ENCODE results near the gene USP11.
"Not testable (repeated sequence)": the region's sequence is repeated elsewhere in the genome, so short reads cannot be mapped to it uniquely, and the experiment has no call there.

Gene USP11

GRCh38 chrX:47247206-47247998, 14.6 kb downstream of the USP11 start:
- DNase-seq (ENCODE audit: low spot score) = no peak

GRCh38 chrX:47247999-47248320, 15.2 kb downstream of the USP11 start:
- no peak for DNase-seq (ENCODE audit: low spot score)

GRCh38 chrX:47248576-47248975, 15.8 kb downstream of the USP11 start:
- no peak for DNase-seq (ENCODE audit: low spot score)

DNA sequence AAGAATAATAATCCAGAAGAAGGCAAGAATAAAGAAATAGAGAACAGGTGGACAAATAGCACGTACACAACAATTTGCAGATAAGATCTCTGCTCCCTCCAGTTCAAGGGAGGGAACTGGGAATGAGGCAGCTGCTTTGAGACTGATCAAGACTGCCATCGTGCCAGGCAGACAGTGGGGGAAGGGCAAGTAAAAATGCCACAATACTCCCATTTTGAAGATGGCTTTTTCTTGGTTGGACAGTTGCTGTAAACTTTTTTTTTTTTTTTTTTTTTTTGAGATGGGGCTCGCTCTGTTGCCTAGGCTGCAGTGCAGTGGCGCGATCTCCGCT, 17.2 kb downstream of the USP11 start:
- DNase-seq (ENCODE audit: low spot score) = no peak

DNA sequence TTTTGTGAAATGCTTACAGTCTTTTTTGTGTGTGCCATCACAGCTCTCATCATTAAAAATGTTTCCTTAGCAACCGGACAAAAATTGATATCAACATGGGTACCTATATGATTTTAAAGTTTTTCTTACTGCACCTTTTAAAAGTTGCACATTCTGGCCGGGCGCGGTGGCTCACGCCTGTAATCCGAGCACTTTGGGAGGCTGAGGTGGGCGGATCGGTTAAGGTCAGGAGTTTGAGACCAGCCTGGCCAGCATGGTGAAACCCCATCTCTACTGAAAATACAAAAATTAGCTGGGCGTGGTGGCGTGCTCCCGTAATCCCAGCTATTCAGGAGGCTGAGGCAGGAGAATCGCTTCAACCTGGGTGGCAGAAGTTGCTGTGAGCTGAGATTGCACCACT, 24.8 kb downstream of the USP11 start:
- DNase-seq (ENCODE audit: low spot score) = not testable (repeated sequence)

DNA sequence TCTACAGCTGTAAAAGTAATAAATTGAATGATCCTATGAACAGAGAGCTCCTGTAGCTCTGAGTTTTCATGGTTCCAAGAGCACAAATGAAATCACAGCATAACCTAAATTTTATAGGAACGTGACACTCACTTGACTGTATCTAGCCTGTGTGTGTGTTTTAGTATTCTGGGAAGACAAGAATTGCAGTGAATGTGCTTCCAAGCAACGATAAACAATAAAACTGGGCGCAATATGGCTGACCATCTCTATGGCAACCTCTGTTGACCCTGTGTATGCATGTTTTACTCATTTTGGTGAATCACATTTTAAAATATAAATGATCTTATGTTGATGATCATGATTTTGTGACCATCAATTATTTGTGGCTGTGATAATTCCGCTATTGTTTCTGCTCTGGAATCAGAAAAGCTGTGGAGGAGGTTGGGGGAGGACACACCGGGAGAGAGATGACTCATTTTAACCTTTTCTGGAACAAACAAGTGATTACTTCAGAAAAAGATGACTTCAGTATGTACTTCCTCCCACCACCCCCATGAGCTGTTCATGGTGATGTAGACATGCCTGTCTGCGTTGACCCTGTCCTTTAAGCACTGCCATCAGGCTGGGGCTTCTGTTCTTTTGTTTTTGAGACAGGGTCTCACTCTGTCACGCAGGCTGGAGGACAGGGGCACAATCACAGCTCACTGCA, 31.8 kb downstream of the USP11 start:
- DNase-seq (ENCODE audit: low spot score) = no peak

DNA sequence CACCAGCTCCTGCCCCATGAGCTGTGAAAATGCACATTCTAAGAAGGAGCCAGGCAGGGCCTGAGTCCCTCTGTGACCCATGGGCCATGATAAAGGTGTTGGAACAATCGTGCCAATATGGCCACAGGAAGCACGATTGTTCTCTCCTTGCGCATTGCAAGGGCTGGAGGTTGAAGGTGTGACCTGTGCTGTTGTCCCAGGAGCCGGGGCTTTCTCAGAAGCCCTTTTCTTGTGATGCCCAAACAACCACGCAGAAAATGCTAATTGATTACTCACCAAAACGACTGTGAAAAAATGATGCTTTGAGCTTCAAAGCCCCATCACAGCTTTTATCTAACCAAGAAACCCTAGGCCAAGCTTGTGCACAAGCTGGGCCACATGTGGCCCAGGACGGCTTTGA, 33.8 kb downstream of the USP11 start:
- no peak for DNase-seq (ENCODE audit: low spot score)

- no peak for DNase-seq (ENCODE audit: low spot score)
Measured at GRCh38 chrX:47272013-47272408, 39.2 kb downstream of the USP11 start.

- no peak for DNase-seq (ENCODE audit: low spot score)
Measured at GRCh38 chrX:47273011-47273730, 40.4 kb downstream of the USP11 start.

- DNase-seq (ENCODE audit: low spot score) = no peak
Measured at GRCh38 chrX:47278691-47279090, 45.9 kb downstream of the USP11 start.

GRCh38 chrX:47283015-47283771, 50.4 kb downstream of the USP11 start:
- DNase-seq (ENCODE audit: low spot score) = no peak

DNA sequence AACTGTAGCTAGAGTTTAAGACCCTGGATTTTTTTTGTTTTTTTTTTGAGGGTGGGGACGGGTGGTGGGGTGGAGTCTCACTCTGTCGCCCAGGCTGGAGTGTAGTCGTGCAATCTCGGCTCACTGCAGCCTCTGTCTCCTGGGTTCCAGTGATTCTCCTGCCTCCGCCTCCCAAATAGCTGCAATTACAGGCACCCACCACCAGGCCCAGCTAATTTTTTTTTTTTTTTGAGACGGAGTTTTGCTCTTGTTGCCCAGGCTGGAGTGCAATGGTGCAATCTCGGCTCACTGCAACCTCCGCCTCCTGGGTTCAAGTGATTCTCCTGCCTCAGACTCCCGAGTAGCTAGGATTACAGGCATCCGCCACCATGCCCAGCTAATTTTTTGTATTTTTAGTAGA, 51.8 kb downstream of the USP11 start:
- DNase-seq (ENCODE audit: low spot score) = not testable (repeated sequence)

DNA sequence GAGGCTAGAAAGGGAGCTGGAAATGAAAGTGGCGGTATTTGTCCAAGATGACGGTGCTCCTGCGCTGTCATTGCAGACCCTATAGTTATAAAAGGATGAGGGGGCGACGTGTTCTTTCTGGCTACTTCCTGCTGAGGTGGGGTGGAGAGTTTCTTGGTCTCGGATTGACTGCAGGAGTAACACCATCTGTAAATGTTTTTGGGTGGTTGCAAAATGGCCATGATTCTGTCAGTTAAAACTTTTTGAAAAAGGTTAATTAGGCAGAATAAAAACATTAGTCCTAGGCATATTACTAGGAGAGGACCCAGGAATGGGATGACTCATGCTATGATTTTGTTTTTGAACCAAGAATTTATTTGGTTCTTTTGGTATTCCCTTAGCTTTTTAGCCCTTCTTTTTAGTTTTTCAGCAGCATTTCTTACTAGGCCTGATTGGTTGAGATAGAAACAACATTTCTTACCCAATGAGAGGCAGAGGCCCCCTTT, 53.1 kb downstream of the USP11 start:
- no peak for DNase-seq (ENCODE audit: low spot score)

DNA sequence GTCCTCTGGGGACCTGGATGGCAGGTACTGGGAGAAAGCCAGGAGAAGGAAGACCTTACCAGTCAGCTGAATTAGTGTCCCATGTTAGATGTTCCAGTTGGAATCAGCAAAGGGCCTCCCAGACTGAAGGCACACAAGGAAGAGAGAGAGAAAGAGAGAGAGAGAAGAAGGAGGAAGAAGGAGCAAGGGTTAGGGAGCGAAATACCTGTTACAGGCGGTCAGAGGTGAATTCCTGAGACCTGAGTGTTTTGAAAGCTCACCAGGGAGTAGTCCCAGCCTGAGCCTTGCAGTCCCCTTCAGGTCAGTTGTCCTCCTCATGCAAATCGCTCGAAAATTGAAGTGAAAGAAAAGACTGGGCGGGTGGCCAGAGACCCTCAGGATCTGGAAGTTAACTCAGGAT, 60.3 kb downstream of the USP11 start:
- DNase-seq (ENCODE audit: low spot score) = no peak

- DNase-seq (ENCODE audit: low spot score) = no peak
Measured at GRCh38 chrX:47296766-47297365, 64.1 kb downstream of the USP11 start.

DNA sequence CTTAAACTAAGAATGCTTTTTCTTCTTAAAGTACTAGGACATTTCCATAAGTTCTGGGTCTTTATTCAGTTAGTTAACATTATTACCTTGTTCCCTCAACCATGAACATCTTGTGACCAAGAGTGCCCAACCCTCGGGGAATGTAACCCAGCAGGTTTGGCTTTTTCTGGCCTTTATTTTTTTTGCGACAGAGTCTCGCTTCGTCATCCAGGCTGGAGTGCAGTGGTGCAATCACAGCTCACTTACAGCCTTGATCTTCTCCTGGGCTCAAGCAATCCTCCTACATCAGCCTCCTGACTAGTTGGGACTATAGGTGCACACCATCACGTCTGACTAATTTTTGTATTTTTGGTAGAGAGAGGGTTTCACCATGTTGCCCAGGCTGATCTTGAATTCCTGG, 65.1 kb downstream of the USP11 start:
- no peak for DNase-seq (ENCODE audit: low spot score)

Measured in CD4-positive, alpha-beta T cell treated with Interleukin-2 at 100 ng/mL for 4 hours (primary cell).